HG03354 (cell line): ENCODE data around the gene PAX3.

Experiments
- ATAC-seq: cut with Tn5 transposase; IDR thresholded peaks from one replicate; pipeline ENCODE4 v1.9.1; 2021; ENCODE audit warnings: mild to moderate bottlenecking; ENCODE audit not compliant: unreplicated experiment, poor library complexity, severe bottlenecking

Gene PAX3

GRCh38 chr2:222239945-222240675, 58.7 kb downstream of the PAX3 start:
- ATAC-seq = no peak

DNA sequence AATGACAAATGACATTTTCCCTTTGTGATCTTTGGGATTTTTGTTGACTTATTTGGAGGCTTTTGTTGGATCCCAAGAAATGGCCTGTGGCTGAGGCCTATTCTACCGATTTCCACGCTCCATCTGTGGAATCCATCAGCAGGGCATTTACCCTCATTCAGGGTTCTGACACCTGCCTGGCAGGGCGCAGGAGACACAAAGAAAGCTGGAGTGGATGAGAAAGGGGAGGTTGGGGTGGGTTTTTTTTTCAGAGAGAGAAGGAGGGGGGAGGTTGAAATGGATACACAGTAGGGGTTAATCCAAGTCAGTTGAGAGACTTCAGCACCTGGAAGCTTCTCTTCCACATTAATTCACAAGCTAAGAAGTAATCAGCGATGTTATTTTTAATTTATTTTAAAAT, 59.7 kb downstream of the PAX3 start:
- no peak for ATAC-seq

GRCh38 chr2:222238072-222238471, 60.7 kb downstream of the PAX3 start:
- no peak for ATAC-seq

- ATAC-seq = no peak
These were observed 66.0 kb downstream of the PAX3 start for GRCh38 chr2:222232839-222233238.

DNA sequence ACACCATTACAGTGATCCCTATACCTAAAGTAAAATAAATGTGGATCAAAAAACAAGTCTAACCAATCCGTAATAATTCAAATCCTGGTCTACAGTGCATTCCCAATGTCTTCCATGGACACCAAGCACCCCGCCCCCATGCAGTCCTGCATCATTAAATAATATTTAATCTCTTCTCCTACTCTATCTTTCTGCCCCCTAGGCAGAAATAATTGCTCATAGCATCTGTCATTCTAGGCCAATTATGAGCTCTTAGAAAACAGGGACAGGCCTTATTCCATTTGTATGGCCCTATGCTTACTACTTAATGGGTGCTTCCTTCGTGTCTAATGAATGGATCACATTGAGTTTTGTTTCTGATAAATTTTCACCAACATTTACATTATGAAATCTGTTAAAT, 66.4 kb downstream of the PAX3 start:
- no peak for ATAC-seq

DNA sequence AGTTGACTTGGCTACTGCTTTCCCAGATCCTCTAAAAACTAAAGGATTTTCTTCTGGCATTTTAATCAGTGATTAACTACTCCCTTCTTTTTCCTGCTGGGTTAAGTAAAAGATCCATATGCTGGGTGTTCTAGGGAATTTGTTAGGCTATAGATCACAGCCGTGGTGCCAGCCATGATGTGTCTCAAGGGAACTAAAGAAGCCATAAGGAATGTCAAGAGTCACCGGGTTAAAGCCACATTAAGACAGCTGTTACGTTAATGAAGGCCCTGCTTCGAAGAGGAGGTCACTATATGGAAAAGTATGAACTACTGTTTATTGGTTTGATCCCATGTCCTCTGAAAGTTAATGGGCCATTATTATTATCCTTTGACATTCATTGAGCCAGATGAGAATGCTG, 70.7 kb downstream of the PAX3 start:
- no peak for ATAC-seq

GRCh38 chr2:222218786-222219185, 80.0 kb downstream of the PAX3 start:
- ATAC-seq = no peak

DNA sequence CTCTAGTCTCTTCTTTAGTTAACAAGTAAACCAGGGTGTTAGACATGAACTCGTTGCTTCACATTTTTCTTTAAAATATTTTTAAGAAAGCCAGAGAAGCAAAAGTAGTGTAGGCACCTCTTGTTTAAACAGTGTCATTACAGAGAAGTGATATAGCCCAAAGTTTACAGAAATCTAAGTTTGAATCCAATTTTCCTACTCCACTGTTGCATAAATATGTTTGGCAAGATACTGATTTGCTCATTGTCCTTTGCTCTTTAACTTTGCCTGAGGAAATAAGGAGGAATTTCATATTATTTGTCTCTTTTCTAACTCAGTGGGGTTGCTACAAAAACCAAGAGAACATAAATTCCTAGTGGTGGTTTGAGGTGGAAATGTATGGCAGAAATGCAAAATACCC, 81.1 kb downstream of the PAX3 start:
- no peak for ATAC-seq

DNA sequence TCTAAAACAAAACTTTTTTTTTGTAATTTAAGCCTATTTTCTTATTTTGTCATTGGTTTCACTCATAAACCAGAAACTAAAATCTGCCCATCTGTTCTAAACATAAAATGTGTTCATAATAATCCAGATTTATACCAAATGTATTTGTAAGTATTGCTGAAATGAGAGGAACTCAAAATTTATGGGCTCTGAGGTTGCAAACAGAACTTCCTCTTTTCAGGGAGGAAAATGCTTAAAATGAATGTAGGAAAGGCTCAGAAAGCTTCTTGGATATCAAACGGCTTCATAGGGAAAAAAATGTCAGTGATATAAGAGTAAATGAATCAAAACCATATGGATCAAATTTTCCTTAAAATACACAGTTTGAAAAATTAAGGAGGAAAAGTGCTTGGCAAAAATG, 83.9 kb downstream of the PAX3 start:
- no peak for ATAC-seq

DNA sequence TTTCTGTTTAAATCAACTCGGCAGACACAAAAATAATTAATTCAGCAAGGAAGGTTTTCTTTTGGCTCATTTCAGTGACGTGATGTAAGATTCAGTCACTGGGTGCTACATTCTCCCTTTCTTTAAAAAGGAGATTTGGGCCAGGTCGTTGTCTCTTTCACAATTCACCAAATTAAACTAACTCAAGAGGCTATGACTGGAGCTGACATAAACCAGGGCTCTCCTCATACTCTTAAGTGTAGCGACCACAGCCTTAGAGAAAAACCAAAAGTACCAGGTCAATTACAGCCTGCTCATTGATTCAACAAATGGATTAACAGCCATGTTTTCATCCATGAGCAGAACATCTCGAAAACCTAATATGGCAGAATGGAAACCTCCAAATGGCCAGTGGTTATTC, 85.7 kb downstream of the PAX3 start:
- no peak for ATAC-seq

GRCh38 chr2:222212571-222212970, 86.2 kb downstream of the PAX3 start:
- no peak for ATAC-seq

- no peak for ATAC-seq
These were observed 90.6 kb downstream of the PAX3 start for GRCh38 chr2:222208010-222208690.

DNA sequence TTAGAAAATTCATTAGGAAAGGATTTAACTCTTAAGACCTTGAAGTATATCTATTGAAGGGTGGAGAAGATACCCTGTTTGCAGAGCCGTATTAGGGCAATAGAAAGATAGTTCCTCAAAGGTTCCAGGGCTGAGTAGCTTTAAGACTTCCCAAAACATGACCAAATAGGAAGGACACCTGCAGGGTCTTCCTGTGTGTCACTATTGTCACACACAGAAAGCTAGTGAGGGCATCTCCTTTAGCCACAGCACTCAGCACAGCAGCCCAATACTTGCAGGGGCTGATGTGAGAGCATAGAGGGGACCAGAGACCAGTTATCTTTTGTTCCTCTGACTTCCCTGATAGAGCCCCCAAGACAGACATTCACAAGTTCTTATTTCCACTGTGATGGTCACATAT, 93.7 kb downstream of the PAX3 start:
- ATAC-seq = no peak

- no peak for ATAC-seq
These were observed 95.8 kb downstream of the PAX3 start for GRCh38 chr2:222203041-222203440.

DNA sequence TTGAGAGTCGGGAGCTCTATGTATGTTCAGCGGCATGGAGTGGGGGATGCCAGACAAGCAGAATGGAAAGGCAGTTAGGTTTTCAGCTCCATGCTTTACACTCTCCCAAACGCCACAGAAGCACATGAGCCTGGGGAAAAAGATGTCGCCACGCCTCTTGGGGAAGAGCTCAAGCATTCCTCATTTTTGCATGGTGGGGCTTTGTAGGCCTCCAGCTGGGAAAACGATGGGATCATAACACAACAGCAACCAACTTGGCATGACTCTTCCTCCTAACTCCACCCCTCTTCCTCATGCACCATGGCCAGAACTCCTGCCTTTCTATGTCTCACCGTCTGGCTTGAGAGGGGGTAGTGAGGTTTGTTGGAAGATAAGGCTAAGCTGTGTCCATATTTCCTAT, 102.6 kb downstream of the PAX3 start:
- ATAC-seq = no peak

- no peak for ATAC-seq
These were observed 104.1 kb downstream of the PAX3 start for GRCh38 chr2:222194669-222195068.

DNA sequence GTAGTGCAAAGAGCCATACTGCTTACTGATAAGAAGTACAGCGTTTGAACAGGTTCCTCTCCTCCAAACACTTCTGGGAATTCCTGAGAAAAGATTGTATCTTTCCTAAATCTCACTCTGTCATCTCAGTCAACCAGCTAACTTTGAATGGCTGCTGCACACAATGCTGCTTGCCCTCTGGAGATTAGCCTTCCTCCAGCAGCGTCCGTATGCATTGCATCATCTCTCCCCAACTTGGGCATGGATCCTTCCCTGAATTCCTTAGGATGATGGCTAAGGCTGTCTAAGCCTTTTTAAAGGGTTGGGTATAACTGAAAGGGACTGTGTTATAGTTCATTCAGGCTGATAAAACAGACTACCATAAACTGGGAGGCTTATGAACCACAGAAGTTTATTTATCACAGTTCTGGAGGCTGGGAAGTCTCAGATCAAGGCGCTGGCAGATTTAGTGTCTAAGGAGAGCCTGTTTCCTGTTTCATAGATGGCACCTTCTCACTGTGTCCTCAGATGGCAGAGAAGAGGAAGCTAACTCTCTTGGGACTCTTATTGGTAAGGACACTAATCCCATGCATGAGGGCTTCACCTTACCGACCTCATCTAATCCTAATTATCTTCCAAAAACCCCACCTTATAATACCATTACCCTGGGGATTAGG, 105.3 kb downstream of the PAX3 start:
- ATAC-seq = no peak

- ATAC-seq = no peak
These were observed 118.2 kb downstream of the PAX3 start for GRCh38 chr2:222180619-222181018.

GRCh38 chr2:222179592-222179991, 119.2 kb downstream of the PAX3 start:
- no peak for ATAC-seq

- no peak for ATAC-seq
These were observed 120.3 kb downstream of the PAX3 start for GRCh38 chr2:222178450-222178849.

DNA sequence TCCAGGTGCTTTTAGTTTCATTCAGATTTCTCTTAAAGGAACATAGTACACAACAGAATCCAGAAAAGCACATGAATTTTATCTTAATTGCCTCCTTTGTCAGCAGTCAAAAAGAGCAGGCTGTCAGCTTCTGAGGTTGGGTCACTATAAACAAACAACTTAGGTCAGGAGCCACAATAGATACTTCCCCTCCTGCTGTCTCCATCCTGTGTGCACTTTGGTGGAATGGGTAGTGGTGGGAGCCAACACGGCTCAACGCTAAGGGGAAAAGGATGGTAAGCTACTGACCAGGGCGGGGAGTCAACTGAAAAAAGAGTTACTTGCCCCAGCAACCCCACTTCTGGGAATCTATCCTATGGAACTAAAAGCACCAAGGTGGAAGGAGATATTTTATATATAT, 121.9 kb downstream of the PAX3 start:
- no peak for ATAC-seq
